ENCODE data around the gene CARD18.

DNA sequence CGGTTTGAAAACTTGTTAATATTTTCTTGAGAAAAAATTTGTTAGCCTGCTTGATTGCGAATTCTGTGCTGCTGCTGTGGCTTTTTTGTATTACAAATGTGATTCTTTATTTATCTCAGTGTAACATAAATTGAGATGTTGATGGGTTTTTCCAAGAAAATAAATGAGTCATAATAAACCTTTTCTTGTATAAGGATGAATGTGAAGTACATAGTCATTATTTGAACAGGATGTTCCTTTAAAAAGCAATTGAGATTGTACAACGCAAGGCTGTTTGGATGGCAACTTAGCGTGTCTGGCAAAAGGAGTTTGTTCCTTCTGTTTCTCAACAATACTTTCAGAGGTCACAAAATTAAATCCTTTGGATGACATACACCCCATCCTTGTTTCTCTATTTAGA, 24.6 kb upstream of the CARD18 start:
- TF ChIP-seq POLR2AphosphoS5 (IDR thresholded peaks at IDR 0.05; ENCODE audit: low read depth, low read length) (no peak), POLR2A (IDR thresholded peaks at IDR 0.05; ENCODE audit: low read depth, low read length) (no peak), TAF1 (IDR thresholded peaks at IDR 0.05; ENCODE audit: borderline replicate concordance, low read depth, low read length) (no peak)
